IPS-NIHi11 (cell line): ENCODE measurements around the gene LRRC37A3.
"Not testable (repeated sequence)": the region's sequence is repeated elsewhere in the genome, so short reads cannot be mapped to it uniquely, and the experiment has no call there.

Source experiments
- DNase-seq: peaks from one replicate; pipeline ENCODE4 v3.0.0; 2012; ENCODE audit warnings: mixed read lengths, low spot score

LRRC37A3 gene

GRCh38 chr17:64919289-64920025 lies at the start of gene LRRC37A3:
Gene LRRC37A3, minus strand, starts transcription at chr17:64919478. Its CDS starts 22,221 bp downstream, at chr17:64897257.
- DNase-seq: peak; percentile 97

GRCh38 chr17:64965873-64966287 lies 46.6 kb upstream of the LRRC37A3 start:
- peak; percentile 41 for DNase-seq

GRCh38 chr17:64965256-64965872 lies 46.1 kb upstream of the LRRC37A3 start:
- not testable (repeated sequence) for DNase-seq

GRCh38 chr17:64964796-64965195 lies 45.5 kb upstream of the LRRC37A3 start:
- no peak for DNase-seq

GRCh38 chr17:64963814-64964213 lies 44.5 kb upstream of the LRRC37A3 start:
- DNase-seq: not testable (repeated sequence)

- DNase-seq: not testable (repeated sequence)
Measured at GRCh38 chr17:64961563-64962378, 42.5 kb upstream of the LRRC37A3 start.

GRCh38 chr17:64951877-64952276 lies 32.6 kb upstream of the LRRC37A3 start:
- DNase-seq: no peak

GRCh38 chr17:64950871-64951270 lies 31.6 kb upstream of the LRRC37A3 start:
- no peak for DNase-seq

GRCh38 chr17:64947152-64947551 lies 27.9 kb upstream of the LRRC37A3 start:
- no peak for DNase-seq

GRCh38 chr17:64941761-64942160 lies 22.5 kb upstream of the LRRC37A3 start:
- no peak for DNase-seq

GRCh38 chr17:64941045-64941444 lies 21.8 kb upstream of the LRRC37A3 start:
- no peak for DNase-seq

- no peak for DNase-seq
Measured at GRCh38 chr17:64940055-64940454, 20.8 kb upstream of the LRRC37A3 start.

GRCh38 chr17:64938925-64939474 lies 19.7 kb upstream of the LRRC37A3 start:
- DNase-seq: peak; percentile 83

- no peak for DNase-seq
Measured at GRCh38 chr17:64938290-64938689, 19.0 kb upstream of the LRRC37A3 start.

GRCh38 chr17:64936117-64936516 lies 16.8 kb upstream of the LRRC37A3 start:
- DNase-seq: no peak

GRCh38 chr17:64934284-64934778 lies 15.1 kb upstream of the LRRC37A3 start:
- DNase-seq: not testable (repeated sequence)

GRCh38 chr17:64932850-64933249 lies 13.6 kb upstream of the LRRC37A3 start:
- not testable (repeated sequence) for DNase-seq

- not testable (repeated sequence) for DNase-seq
Measured at GRCh38 chr17:64930374-64930773, 11.1 kb upstream of the LRRC37A3 start.

- not testable (repeated sequence) for DNase-seq
Measured at GRCh38 chr17:64929419-64930209, 10.3 kb upstream of the LRRC37A3 start.

- DNase-seq: not testable (repeated sequence)
Measured at GRCh38 chr17:64928701-64929100, 9.4 kb upstream of the LRRC37A3 start.

GRCh38 chr17:64927444-64927843 lies 8.2 kb upstream of the LRRC37A3 start:
- DNase-seq: not testable (repeated sequence)
